Neural progenitor cell (in vitro differentiated cells): ENCODE results near the gene MBOAT1. TPM values are rescaled to one million over a fixed set of nuclear protein-coding genes. Genes with fewer than 3 reads are reported as not detected.

Source experiments
- DNase-seq: peaks from one replicate; pipeline ENCODE4 v3.0.0-alpha.2; 2016; ENCODE audit warnings: low spot score
- H2AFZ ChIP-seq: fragments of 200-600 bp; sonication (generic); replicated peaks from 2 replicates; pipeline ENCODE4 v1.6.1; 2016; ENCODE audit warnings: antibody characterized with exemption
- H3F3A ChIP-seq: fragments of 200-600 bp; sonication (generic); 2 replicates; pipeline ENCODE4 v1.6.1; 2016; ENCODE audit warnings: antibody characterized with exemption, low read depth
- H3K27ac ChIP-seq: fragments of 200-600 bp; sonication (generic); 2 replicates; pipeline ENCODE4 v1.5.1; 2016; ENCODE audit warnings: mild to moderate bottlenecking
- H3K27me3 ChIP-seq: fragments of 200-600 bp; sonication (generic); 2 replicates; pipeline ENCODE4 v1.6.1; 2016; ENCODE audit warnings: mild to moderate bottlenecking, moderate library complexity
- H3K36me3 ChIP-seq: fragments of 200-600 bp; sonication (generic); 2 replicates; pipeline ENCODE4 v1.5.1; 2016
- H3K4me1 ChIP-seq: fragments of 200-600 bp; sonication (generic); 2 replicates; pipeline ENCODE4 v1.6.1; 2016; ENCODE audit warnings: mixed run types
- H3K4me2 ChIP-seq: fragments of 200-600 bp; sonication (generic); 2 replicates; pipeline ENCODE4 v1.6.1; 2016
- H3K4me3 ChIP-seq: fragments of 200-600 bp; sonication (generic); 2 replicates; pipeline ENCODE4 v1.5.1; 2016
- H3K79me2 ChIP-seq: fragments of 200-600 bp; sonication (generic); 2 replicates; pipeline ENCODE4 v1.6.1; 2016; ENCODE audit warnings: low read depth
- H3K9ac ChIP-seq: fragments of 200-600 bp; sonication (generic); 2 replicates; pipeline ENCODE4 v1.6.1; 2016
- H3K9me3 ChIP-seq: fragments of 200-600 bp; sonication (generic); 2 replicates; pipeline ENCODE4 v1.5.1; 2016; ENCODE audit warnings: low read depth
- H4K20me1 ChIP-seq: fragments of 200-600 bp; sonication (generic); 2 replicates; pipeline ENCODE4 v1.6.1; 2016; ENCODE audit warnings: low read depth
- H3K27ac Mint-ChIP-seq: 3 replicates; pipeline ENCODE4 v1.8.0; 2021; ENCODE audit warnings: mixed read lengths
- H3K27me3 Mint-ChIP-seq: 2 replicates; pipeline ENCODE4 v1.8.0; 2022; ENCODE audit warnings: low read depth, mild to moderate bottlenecking, inconsistent platforms, moderate library complexity, mixed read lengths; ENCODE audit not compliant: insufficient read depth
- H3K36me3 Mint-ChIP-seq: 3 replicates; pipeline ENCODE4 v1.8.0; 2021; ENCODE audit warnings: mixed read lengths
- H3K4me1 Mint-ChIP-seq: 3 replicates; pipeline ENCODE4 v1.8.0; 2021; ENCODE audit warnings: mixed read lengths
- H3K4me3 Mint-ChIP-seq: 3 replicates; pipeline ENCODE4 v1.8.0; 2021; ENCODE audit warnings: mild to moderate bottlenecking, moderate library complexity, mixed read lengths
- H3K9me3 Mint-ChIP-seq: 3 replicates; pipeline ENCODE4 v1.8.0; 2020; ENCODE audit warnings: mixed read lengths
- EZH2 ChIP-seq: fragments of 200-600 bp; sonication (generic); IDR thresholded peaks from 2 replicates; pipeline ENCODE4 v1.6.1; 2017; ENCODE audit warnings: antibody characterized with exemption, mild to moderate bottlenecking, moderate library complexity
- EZH2phosphoT487 ChIP-seq: fragments of 200-600 bp; sonication (generic); IDR thresholded peaks from 2 replicates; pipeline ENCODE4 v1.6.1; 2017; ENCODE audit warnings: antibody characterized with exemption
- total RNA-seq: library from RNA; depleted of rRNA; stranded (reverse); fragments of >200 nt; gene quantifications from 2 replicates; pipeline ENCODE4 v1.2.3, GENCODE V29; 2015; ENCODE audit warnings: low replicate concordance
- TF ChIP-seq, protein P1 (sequence below): fragments of 200-600 bp; sonication (generic); IDR thresholded peaks from 2 replicates; pipeline ENCODE4 v1.5.1; 2017; ENCODE audit warnings: antibody characterized with exemption, mild to moderate bottlenecking

The MBOAT1 gene
- total RNA-seq, 1 donor from 2014 or later, result 0.45 TPM

DNA sequence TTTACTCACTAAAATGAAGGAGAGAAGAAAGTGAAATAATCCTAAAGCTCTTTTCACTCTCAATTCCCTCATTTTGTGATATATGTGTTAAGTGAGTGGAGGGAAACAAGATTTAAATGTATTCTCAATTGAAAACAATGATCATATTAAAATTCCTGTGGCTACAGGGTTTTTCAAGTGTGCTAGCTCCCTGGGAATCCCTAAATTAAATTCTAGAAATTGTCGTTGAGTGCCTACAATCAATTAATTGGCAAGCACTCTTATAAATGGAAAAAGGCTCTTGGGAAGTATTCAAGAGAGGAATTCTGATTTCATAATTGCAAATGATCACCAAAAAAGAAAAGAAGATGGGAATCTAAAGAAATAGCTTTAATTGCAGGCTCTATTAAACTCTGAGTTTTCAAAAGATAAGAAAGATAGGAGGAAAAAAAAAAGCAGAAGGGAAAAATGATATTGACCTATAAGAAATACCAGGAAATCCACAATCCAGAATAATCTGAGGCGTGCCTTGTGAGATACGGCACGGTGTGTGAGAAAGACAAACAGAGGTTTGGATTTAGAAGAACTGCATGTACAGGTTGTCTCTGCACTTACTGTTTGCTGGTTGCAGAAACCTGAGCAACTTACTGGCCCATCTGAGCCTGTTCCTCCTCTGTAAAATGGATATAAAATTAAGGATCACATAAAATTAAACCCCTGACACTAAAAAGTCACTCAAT, 18.3 kb upstream of the MBOAT1 start:
- no peak overlapping the region for H3K4me2 ChIP-seq
- no peaks in the 10 kb centered on the region for H3K4me1 ChIP-seq
- H3K27ac Mint-ChIP-seq, result no peak overlapping the region
- no peaks in the 10 kb centered on the region for H4K20me1 ChIP-seq
- no peak overlapping the region for H3K27ac ChIP-seq
- peaks cover 6% of the 10 kb centered on the region for H3K27me3 Mint-ChIP-seq
- H3K27me3 ChIP-seq, result no peaks in the 10 kb centered on the region
- H3K79me2 ChIP-seq, result no peaks in the 10 kb centered on the region
- no peak for DNase-seq
- H3K9me3 Mint-ChIP-seq, result peaks cover 3% of the 10 kb centered on the region
- no peaks in the 10 kb centered on the region for H3F3A ChIP-seq
- H3K9me3 ChIP-seq, result no peaks in the 10 kb centered on the region
- no peak overlapping the region for H3K4me3 Mint-ChIP-seq
- H3K4me3 ChIP-seq, result no peak overlapping the region
- H3K36me3 ChIP-seq, result no peaks in the 10 kb centered on the region
- H3K9ac ChIP-seq, result no peak overlapping the region
- no peaks in the 10 kb centered on the region for H3K4me1 Mint-ChIP-seq
- TF ChIP-seq, protein P1, sequence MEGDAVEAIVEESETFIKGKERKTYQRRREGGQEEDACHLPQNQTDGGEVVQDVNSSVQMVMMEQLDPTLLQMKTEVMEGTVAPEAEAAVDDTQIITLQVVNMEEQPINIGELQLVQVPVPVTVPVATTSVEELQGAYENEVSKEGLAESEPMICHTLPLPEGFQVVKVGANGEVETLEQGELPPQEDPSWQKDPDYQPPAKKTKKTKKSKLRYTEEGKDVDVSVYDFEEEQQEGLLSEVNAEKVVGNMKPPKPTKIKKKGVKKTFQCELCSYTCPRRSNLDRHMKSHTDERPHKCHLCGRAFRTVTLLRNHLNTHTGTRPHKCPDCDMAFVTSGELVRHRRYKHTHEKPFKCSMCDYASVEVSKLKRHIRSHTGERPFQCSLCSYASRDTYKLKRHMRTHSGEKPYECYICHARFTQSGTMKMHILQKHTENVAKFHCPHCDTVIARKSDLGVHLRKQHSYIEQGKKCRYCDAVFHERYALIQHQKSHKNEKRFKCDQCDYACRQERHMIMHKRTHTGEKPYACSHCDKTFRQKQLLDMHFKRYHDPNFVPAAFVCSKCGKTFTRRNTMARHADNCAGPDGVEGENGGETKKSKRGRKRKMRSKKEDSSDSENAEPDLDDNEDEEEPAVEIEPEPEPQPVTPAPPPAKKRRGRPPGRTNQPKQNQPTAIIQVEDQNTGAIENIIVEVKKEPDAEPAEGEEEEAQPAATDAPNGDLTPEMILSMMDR, result no peak
- TF ChIP-seq EZH2 (no peak), EZH2phosphoT487 (no peak)
- no peak overlapping the region for H2AFZ ChIP-seq
- H3K36me3 Mint-ChIP-seq, result no peaks in the 10 kb centered on the region

- Mint-ChIP-seq H3K27me3 (peaks cover 6% of the 10 kb centered on the region), H3K4me3 (no peak overlapping the region), H3K27ac (no peak overlapping the region), H3K36me3 (no peaks in the 10 kb centered on the region), H3K4me1 (no peaks in the 10 kb centered on the region), H3K9me3 (peaks cover 3% of the 10 kb centered on the region)
- Histone ChIP-seq H3K4me3 (no peak overlapping the region), H3K4me1 (no peaks in the 10 kb centered on the region), H2AFZ (no peak overlapping the region), H3K36me3 (no peaks in the 10 kb centered on the region), H3K27ac (no peak overlapping the region), H3K4me2 (no peak overlapping the region), H4K20me1 (no peaks in the 10 kb centered on the region), H3K27me3 (no peaks in the 10 kb centered on the region), H3F3A (no peaks in the 10 kb centered on the region), H3K9ac (no peak overlapping the region), H3K79me2 (no peaks in the 10 kb centered on the region), H3K9me3 (no peaks in the 10 kb centered on the region)
- no peak for TF ChIP-seq EZH2
- TF ChIP-seq, protein P1, result no peak
- no peak for TF ChIP-seq EZH2phosphoT487
- no peak for DNase-seq
Measured at GRCh38 chr6:20229881-20230280, 17.6 kb upstream of the MBOAT1 start.

- Histone ChIP-seq H3K27me3 (no peaks in the 10 kb centered on the region), H3K79me2 (no peaks in the 10 kb centered on the region), H3K4me1 (no peaks in the 10 kb centered on the region), H3F3A (no peaks in the 10 kb centered on the region), H3K4me2 (no peak overlapping the region), H3K36me3 (no peaks in the 10 kb centered on the region), H3K9ac (no peak overlapping the region), H4K20me1 (no peaks in the 10 kb centered on the region), H3K9me3 (no peaks in the 10 kb centered on the region), H2AFZ (no peak overlapping the region), H3K4me3 (no peak overlapping the region), H3K27ac (no peak overlapping the region)
- DNase-seq, result no peak
- TF ChIP-seq EZH2 (no peak), EZH2phosphoT487 (no peak)
- TF ChIP-seq, protein P1, result no peak
- Mint-ChIP-seq H3K27me3 (peaks cover 4% of the 10 kb centered on the region), H3K27ac (no peak overlapping the region), H3K36me3 (no peaks in the 10 kb centered on the region), H3K4me1 (no peaks in the 10 kb centered on the region), H3K4me3 (no peak overlapping the region), H3K9me3 (no peaks in the 10 kb centered on the region)
Measured at GRCh38 chr6:20227350-20227749, 15.1 kb upstream of the MBOAT1 start.
